Measurements from ENCODE around the gene ELFN2.
A peak's percentile ranks its signal among the peaks of the same experiment; 100 is the strongest.
"Not testable (repeated sequence)": the region's sequence is repeated elsewhere in the genome, so short reads cannot be mapped to it uniquely, and the experiment has no call there.

The ELFN2 gene

GRCh38 chr22:37409459-37410050 lies 17.7 kb downstream of the ELFN2 start:
- no peak for DNase-seq

GRCh38 chr22:37409031-37409430 lies 18.2 kb downstream of the ELFN2 start:
- no peak for DNase-seq

- DNase-seq: no peak
Measured at GRCh38 chr22:37407856-37408255, 19.4 kb downstream of the ELFN2 start.

- DNase-seq: no peak
Measured at GRCh38 chr22:37406441-37407235, 20.6 kb downstream of the ELFN2 start.

GRCh38 chr22:37404091-37404490 lies 23.2 kb downstream of the ELFN2 start:
- DNase-seq: no peak

- DNase-seq: no peak
Measured at GRCh38 chr22:37403267-37403960, 23.9 kb downstream of the ELFN2 start.

- no peak for DNase-seq
Measured at GRCh38 chr22:37402184-37402506, 25.1 kb downstream of the ELFN2 start.

GRCh38 chr22:37401401-37402183 lies 25.7 kb downstream of the ELFN2 start:
- DNase-seq: no peak

- DNase-seq: no peak
Measured at GRCh38 chr22:37400719-37401118, 26.6 kb downstream of the ELFN2 start.

- not testable (repeated sequence) for DNase-seq
Measured at GRCh38 chr22:37399457-37399856, 27.8 kb downstream of the ELFN2 start.

- DNase-seq: no peak
Measured at GRCh38 chr22:37397226-37397625, 30.1 kb downstream of the ELFN2 start.

GRCh38 chr22:37396488-37397084 lies 30.7 kb downstream of the ELFN2 start:
- DNase-seq: no peak

- DNase-seq: no peak
Measured at GRCh38 chr22:37394341-37394740, 32.9 kb downstream of the ELFN2 start.

GRCh38 chr22:37393746-37394145 lies 33.5 kb downstream of the ELFN2 start:
- no peak for DNase-seq

- no peak for DNase-seq
Measured at GRCh38 chr22:37392721-37393328, 34.5 kb downstream of the ELFN2 start.

- DNase-seq: no peak
Measured at GRCh38 chr22:37391702-37392101, 35.6 kb downstream of the ELFN2 start.

GRCh38 chr22:37390075-37390474 lies 37.2 kb downstream of the ELFN2 start:
- DNase-seq: no peak

- no peak for DNase-seq
Measured at GRCh38 chr22:37388538-37388937, 38.7 kb downstream of the ELFN2 start.

GRCh38 chr22:37387793-37388192 lies 39.5 kb downstream of the ELFN2 start:
- DNase-seq: no peak

GRCh38 chr22:37386441-37386840 lies 40.8 kb downstream of the ELFN2 start:
- DNase-seq: no peak

- no peak for DNase-seq
Measured at GRCh38 chr22:37384691-37385090, 42.6 kb downstream of the ELFN2 start.

- DNase-seq: peak; percentile 81
Measured at GRCh38 chr22:37383341-37383740, 43.9 kb downstream of the ELFN2 start.

- DNase-seq: no peak
Measured at GRCh38 chr22:37381489-37381888, 45.8 kb downstream of the ELFN2 start.

Measured in NCI-H1436 (cell line).